SU-DHL-6 (cell line): ENCODE data around the gene TECPR2.

ENCODE experiments used
- H2AFZ ChIP-seq: fragments of 200-600 bp; sonication (generic); 2 replicates; pipeline ENCODE4 v1.6.1; 2014; ENCODE audit warnings: low read depth, mild to moderate bottlenecking, moderate library complexity, mixed read lengths, antibody characterized with exemption, low read length; ENCODE audit not compliant: severe bottlenecking
- H3F3A ChIP-seq: fragments of 200-600 bp; shearing (Covaris generic); 2 replicates; pipeline ENCODE4 v1.6.0; 2016; ENCODE audit warnings: antibody characterized with exemption, mild to moderate bottlenecking; ENCODE audit not compliant: insufficient read depth
- H3K27ac ChIP-seq: fragments of 200-600 bp; sonication (generic); 2 replicates; pipeline ENCODE4 v1.5.1; 2016; ENCODE audit warnings: low read depth, mild to moderate bottlenecking, low read length, moderate library complexity, mixed read lengths
- H3K27me3 ChIP-seq: fragments of 200-600 bp; sonication (generic), shearing (Covaris generic); 2 replicates; pipeline ENCODE4 v1.6.0; 2014; ENCODE audit warnings: mild to moderate bottlenecking, low read length
- H3K36me3 ChIP-seq: fragments of 200-600 bp; sonication (generic); 2 replicates; pipeline ENCODE4 v1.6.1; 2014; ENCODE audit warnings: mild to moderate bottlenecking, low read length, mixed read lengths
- H3K4me2 ChIP-seq: fragments of 300-600, 200-600 bp; shearing (Covaris generic), sonication (generic); 2 replicates; pipeline ENCODE4 v1.6.0; 2014; ENCODE audit warnings: low read length, low read depth, mild to moderate bottlenecking; ENCODE audit not compliant: poor library complexity, severe bottlenecking
- H3K4me3 ChIP-seq: fragments of 200-600 bp; sonication (generic); 2 replicates; pipeline ENCODE4 v1.5.1; 2014; ENCODE audit warnings: antibody characterized with exemption, low read length, mild to moderate bottlenecking, mixed read lengths; ENCODE audit not compliant: insufficient read depth, poor library complexity, severe bottlenecking
- H3K79me2 ChIP-seq: fragments of 200-600 bp; sonication (generic); 2 replicates; pipeline ENCODE4 v1.6.1; 2014; ENCODE audit warnings: mild to moderate bottlenecking, low read length, moderate library complexity; ENCODE audit not compliant: insufficient read depth
- H3K9ac ChIP-seq: fragments of 200-600 bp; sonication (generic); 2 replicates; pipeline ENCODE4 v1.7.0; 2014; ENCODE audit warnings: mild to moderate bottlenecking, low read length
- H3K9me2 ChIP-seq: fragments of 200-600 bp; sonication (generic); replicated peaks from 2 replicates; pipeline ENCODE4 v1.6.1; 2014; ENCODE audit warnings: low read length; ENCODE audit not compliant: insufficient read depth
- H3K9me3 ChIP-seq: fragments of 200-600 bp; sonication (generic); 2 replicates; pipeline ENCODE4 v1.6.1; 2014; ENCODE audit warnings: low read length, mixed read lengths; ENCODE audit not compliant: insufficient read depth
- H4K20me1 ChIP-seq: fragments of 200-600 bp; sonication (generic); 2 replicates; pipeline ENCODE4 v1.6.1; 2014; ENCODE audit warnings: low read depth, mild to moderate bottlenecking, antibody characterized with exemption, low read length, moderate library complexity, mixed read lengths
- CTCF ChIP-seq: fragments of 200-600 bp; sonication (generic); IDR thresholded peaks from one replicate; pipeline ENCODE4 v1.5.1; 2017; ENCODE audit warnings: antibody characterized with exemption, mild to moderate bottlenecking, low read length, moderate library complexity; ENCODE audit not compliant: insufficient read depth, poor library complexity, severe bottlenecking
- EZH2phosphoT487 ChIP-seq: fragments of 200-600 bp; sonication (generic), shearing (Covaris generic); conservative IDR thresholded peaks from 2 replicates; pipeline ENCODE4 v1.6.1; 2018; ENCODE audit warnings: mild to moderate bottlenecking, antibody characterized with exemption, low read length, moderate library complexity, mixed read lengths

The TECPR2 gene

DNA sequence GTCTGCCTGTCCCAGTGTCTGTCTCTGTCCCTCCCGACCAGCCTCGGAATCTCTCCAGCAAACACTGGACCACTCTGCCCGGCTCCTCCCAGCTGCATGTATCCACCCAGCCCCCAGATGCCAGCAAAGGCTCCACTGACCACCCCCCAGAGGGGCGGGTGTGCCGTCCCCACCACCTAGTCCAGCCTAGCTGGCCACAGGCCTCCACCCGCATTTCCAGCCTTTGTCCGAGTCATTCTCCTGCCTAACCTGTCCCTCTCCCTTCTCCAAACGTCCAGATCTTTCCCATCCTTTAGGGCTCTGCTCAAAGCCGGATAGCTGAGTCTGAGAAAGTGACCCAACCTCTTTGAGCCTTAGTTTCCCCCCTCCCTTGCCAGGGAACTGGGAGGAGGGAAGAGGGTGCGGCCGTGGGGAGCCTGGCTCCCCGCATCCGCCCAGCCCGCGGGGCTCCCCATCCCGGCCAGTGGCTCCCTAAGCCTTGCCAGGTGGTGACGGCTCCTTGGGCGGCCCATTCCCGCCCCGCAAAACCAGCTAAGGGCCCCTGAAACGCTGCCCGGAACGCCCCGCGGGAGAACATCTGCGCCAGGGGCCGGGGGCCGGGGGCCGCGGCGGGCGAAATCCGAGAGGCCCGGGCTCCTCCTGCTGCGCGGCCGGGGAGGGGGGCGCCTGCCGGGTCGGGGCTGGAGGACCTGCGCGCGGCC, 181.5 kb downstream of the TECPR2 start:
- Histone ChIP-seq H3K27ac (no peak overlapping the region), H3K27me3 (no peaks in the 10 kb centered on the region; the same call in 1 of the 2 replicates), H3K36me3 (no peaks in the 10 kb centered on the region), H3K9me3 (no peaks in the 10 kb centered on the region), H3K4me2 (peak overlapping the region; percentile 33), H3K9ac (no peak overlapping the region), H3K4me3 (no peak overlapping the region), H3K9me2 (no peaks in the 10 kb centered on the region), H3K79me2 (no peaks in the 10 kb centered on the region), H2AFZ (no peak overlapping the region), H4K20me1 (no peaks in the 10 kb centered on the region), H3F3A (no peaks in the 10 kb centered on the region)
- TF ChIP-seq CTCF, result no peak
- no peak for TF ChIP-seq EZH2phosphoT487

GRCh38 chr14:102544747-102545460, 182.2 kb downstream of the TECPR2 start:
- Histone ChIP-seq H3K27me3 (no peaks in the 10 kb centered on the region; the same call in 1 of the 2 replicates), H3K9me2 (no peaks in the 10 kb centered on the region), H3K9ac (no peak overlapping the region), H4K20me1 (no peaks in the 10 kb centered on the region), H3K79me2 (no peaks in the 10 kb centered on the region), H3K36me3 (no peaks in the 10 kb centered on the region), H3K4me2 (peak overlapping the region; percentile 33), H3F3A (no peaks in the 10 kb centered on the region), H3K4me3 (no peak overlapping the region), H3K9me3 (no peaks in the 10 kb centered on the region), H2AFZ (no peak overlapping the region), H3K27ac (no peak overlapping the region)
- no peak for TF ChIP-seq CTCF
- no peak for TF ChIP-seq EZH2phosphoT487

DNA sequence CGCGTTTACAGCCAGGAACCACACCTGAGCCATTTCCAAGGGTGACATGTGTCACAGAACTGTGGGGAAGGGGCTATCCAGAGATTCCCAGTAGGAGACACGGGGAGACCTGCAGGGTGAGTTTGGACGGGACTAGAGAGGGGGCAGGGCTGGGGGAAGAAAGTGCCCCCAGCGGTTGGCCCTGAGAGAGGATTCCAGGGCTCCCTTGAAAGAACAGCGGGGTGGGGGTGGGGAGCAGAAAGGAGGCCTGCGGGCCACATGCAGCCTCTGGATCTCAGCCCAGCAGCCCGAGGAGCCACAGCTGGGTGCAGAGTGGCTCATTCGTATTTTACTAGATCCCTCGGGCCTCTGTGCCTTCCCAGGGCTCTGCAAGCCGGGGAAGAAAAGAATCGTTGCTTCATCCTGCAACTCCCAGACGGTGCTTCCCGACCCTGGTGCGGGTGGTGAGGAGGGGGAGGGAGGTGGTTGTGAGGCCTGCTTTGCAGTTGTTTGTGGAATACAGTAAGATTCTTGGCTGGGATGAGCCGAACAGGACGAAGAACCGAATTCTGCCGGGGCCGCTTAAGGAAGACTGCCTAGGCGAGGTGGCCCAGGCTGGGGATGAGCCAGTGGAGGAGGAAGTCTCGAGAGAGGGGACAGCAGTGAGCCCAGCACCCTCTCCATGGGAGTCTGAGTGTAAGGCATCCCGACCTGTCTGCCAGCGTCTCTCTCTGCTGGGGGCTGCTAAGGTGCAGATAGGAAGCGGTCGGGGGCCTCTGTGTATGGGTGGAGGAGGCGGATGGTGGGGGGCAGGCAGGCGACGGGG, 182.9 kb downstream of the TECPR2 start:
- H3K9me2 ChIP-seq, result no peaks in the 10 kb centered on the region
- H2AFZ ChIP-seq, result no peak overlapping the region
- no peak overlapping the region for H3K4me2 ChIP-seq
- H3K79me2 ChIP-seq, result no peaks in the 10 kb centered on the region
- no peaks in the 10 kb centered on the region for H3K9me3 ChIP-seq
- no peak overlapping the region for H3K9ac ChIP-seq
- H3K27ac ChIP-seq, result no peak overlapping the region
- no peak overlapping the region for H3K4me3 ChIP-seq
- H3K27me3 ChIP-seq, result no peaks in the 10 kb centered on the region; the same call in 1 of the 2 replicates
- H3F3A ChIP-seq, result no peaks in the 10 kb centered on the region
- H3K36me3 ChIP-seq, result no peaks in the 10 kb centered on the region
- TF ChIP-seq EZH2phosphoT487, result no peak
- TF ChIP-seq CTCF, result no peak
- H4K20me1 ChIP-seq, result no peaks in the 10 kb centered on the region
